Measurements from ENCODE around the gene GALNT4. TPM values are rescaled to one million over a fixed set of nuclear protein-coding genes. Genes with fewer than 3 reads are reported as not detected.
A peak's percentile ranks its signal among the peaks of the same experiment; 100 is the strongest.

GALNT4 gene
- total and polyA plus RNA-seq, 11 donors: 1.4 to 5.4 (median 2.3) TPM

- no peak for TF ChIP-seq CTCF (IDR thresholded peaks at IDR 0.05)
- TF ChIP-seq POLR2A (IDR thresholded peaks at IDR 0.05): no peak
- peak overlapping the region in 2 of 12 donors; percentile 15 to 33 for H3K27ac ChIP-seq
- H3K4me3 ChIP-seq: no peak overlapping the region
- H3K36me3 ChIP-seq: peaks cover 0 to 12% (median 0%) of the 10 kb centered on the region in 9 donors
- ATAC-seq (peak in 3 of 4 donors; percentile 16 to 43 (median 41)), DNase-seq (no peak)
- no peaks in the 10 kb centered on the region for H3K27me3 ChIP-seq
- intact Hi-C loops (cut with DNase I): no loop called here
- no peaks in the 10 kb centered on the region for H3K9me3 ChIP-seq
- H3K4me1 ChIP-seq: peaks cover 0 to 5% (median 0%) of the 10 kb centered on the region in 12 donors
- 66 to 74% (median 67%) methylated on average over 4 of the region's 4 CpGs for WGBS, 4 donors
Observed at GRCh38 chr12:89497005-89497404, 27.6 kb downstream of the GALNT4 start.

GRCh38 chr12:89494411-89495231 lies 30.0 kb downstream of the GALNT4 start:
- no peak overlapping the region for H3K4me3 ChIP-seq
- TF ChIP-seq POLR2A (IDR thresholded peaks at IDR 0.05): no peak
- TF ChIP-seq CTCF (IDR thresholded peaks at IDR 0.05): no peak
- 91 to 96% (median 94%) methylated on average over 9 of the region's 9 CpGs for WGBS, 4 donors
- H3K4me1 ChIP-seq: peaks cover 0 to 5% (median 0%) of the 10 kb centered on the region in 12 donors
- H3K9me3 ChIP-seq: no peaks in the 10 kb centered on the region
- no peaks in the 10 kb centered on the region for H3K27me3 ChIP-seq
- H3K27ac ChIP-seq: no peak overlapping the region
- peaks cover 0 to 28% (median 11%) of the 10 kb centered on the region in 9 donors for H3K36me3 ChIP-seq
- intact Hi-C loops (cut with DNase I): no loop called here
- ATAC-seq (no peak), DNase-seq (no peak)

- 91 to 96% (median 95%) methylated on average over 5 of the region's 5 CpGs for WGBS, 4 donors
- Histone ChIP-seq H3K9me3 (no peaks in the 10 kb centered on the region), H3K27ac (no peak overlapping the region), H3K36me3 (peaks cover 0 to 35% (median 17%) of the 10 kb centered on the region in 9 donors), H3K4me1 (peaks cover 0 to 5% (median 0%) of the 10 kb centered on the region in 12 donors), H3K4me3 (no peak overlapping the region), H3K27me3 (no peaks in the 10 kb centered on the region)
- intact Hi-C loops (cut with DNase I): no loop called here
- ATAC-seq: no peak
- TF ChIP-seq CTCF (IDR thresholded peaks at IDR 0.05) (no peak), POLR2A (IDR thresholded peaks at IDR 0.05) (no peak)
- no peak for DNase-seq
Observed at GRCh38 chr12:89493670-89494302, 30.8 kb downstream of the GALNT4 start.

- Histone ChIP-seq H3K27me3 (no peaks in the 10 kb centered on the region), H3K36me3 (peaks cover 0 to 38% (median 21%) of the 10 kb centered on the region in 9 donors), H3K4me3 (no peak overlapping the region), H3K9me3 (no peaks in the 10 kb centered on the region), H3K27ac (no peak overlapping the region), H3K4me1 (peaks cover 0 to 3% (median 0%) of the 10 kb centered on the region in 12 donors)
- DNase-seq (no peak), ATAC-seq (no peak)
- intact Hi-C loops (cut with DNase I): no loop called here
- TF ChIP-seq POLR2A (IDR thresholded peaks at IDR 0.05) (no peak), CTCF (IDR thresholded peaks at IDR 0.05) (no peak)
- 78 to 91% (median 88%) methylated on average over 5 of the region's 5 CpGs for WGBS, 4 donors
Observed at GRCh38 chr12:89492883-89493282, 31.7 kb downstream of the GALNT4 start.

All from heart left ventricle (tissue), 16 donors.